ENCODE results near the gene ROBO2.
A peak's percentile ranks its signal among the peaks of the same experiment; 100 is the strongest.

Gene ROBO2

GRCh38 chr3:77122652-77123051 lies 82.8 kb downstream of the ROBO2 start:
- DNase-seq = no peak

- DNase-seq = no peak
These were observed 86.1 kb downstream of the ROBO2 start for GRCh38 chr3:77125966-77126365.

- DNase-seq = no peak
These were observed 94.9 kb downstream of the ROBO2 start for GRCh38 chr3:77134769-77135168.

GRCh38 chr3:77137559-77137958 lies 97.7 kb downstream of the ROBO2 start:
- no peak for DNase-seq

GRCh38 chr3:77139624-77140023 lies 99.7 kb downstream of the ROBO2 start:
- DNase-seq = no peak

- no peak for DNase-seq
These were observed 101.5 kb downstream of the ROBO2 start for GRCh38 chr3:77141423-77141822.

- no peak for DNase-seq
These were observed 102.7 kb downstream of the ROBO2 start for GRCh38 chr3:77142578-77142977.

GRCh38 chr3:77146004-77146403 lies 106.1 kb downstream of the ROBO2 start:
- DNase-seq = no peak

GRCh38 chr3:77147836-77148578 lies 108.1 kb downstream of the ROBO2 start:
- DNase-seq = no peak

- no peak for DNase-seq
These were observed 109.5 kb downstream of the ROBO2 start for GRCh38 chr3:77149382-77149781.

GRCh38 chr3:77150028-77150427 lies 110.1 kb downstream of the ROBO2 start:
- DNase-seq = no peak

- DNase-seq = no peak
These were observed 110.9 kb downstream of the ROBO2 start for GRCh38 chr3:77150759-77151158.

- DNase-seq = no peak
These were observed 119.1 kb downstream of the ROBO2 start for GRCh38 chr3:77158730-77159581.

- DNase-seq = peak; percentile 74
These were observed 121.1 kb downstream of the ROBO2 start for GRCh38 chr3:77160931-77161497.

- no peak for DNase-seq
These were observed 129.9 kb downstream of the ROBO2 start for GRCh38 chr3:77169823-77170222.

- DNase-seq = no peak
These were observed 131.1 kb downstream of the ROBO2 start for GRCh38 chr3:77171026-77171425.

GRCh38 chr3:77179762-77180161 lies 139.9 kb downstream of the ROBO2 start:
- DNase-seq = no peak

GRCh38 chr3:77182341-77182740 lies 142.4 kb downstream of the ROBO2 start:
- DNase-seq = no peak

- no peak for DNase-seq
These were observed 146.4 kb downstream of the ROBO2 start for GRCh38 chr3:77186319-77186718.

GRCh38 chr3:77186728-77187127 lies 146.8 kb downstream of the ROBO2 start:
- no peak for DNase-seq

GRCh38 chr3:77188210-77188609 lies 148.3 kb downstream of the ROBO2 start:
- no peak for DNase-seq

- DNase-seq = no peak
These were observed 149.4 kb downstream of the ROBO2 start for GRCh38 chr3:77189258-77189657.

- DNase-seq = no peak
These were observed 149.8 kb downstream of the ROBO2 start for GRCh38 chr3:77189684-77190083.

- DNase-seq = no peak
These were observed 150.5 kb downstream of the ROBO2 start for GRCh38 chr3:77190374-77190773.

All from DMS79 treated with DMSO at 0.1 percent for 48 hours (cell line).